B cell (primary cell): Measurements from ENCODE around the gene PCSK6.

Source experiments
- EZH2 ChIP-seq: IDR thresholded peaks from 2 replicates; pipeline ENCODE4 v1.6.1; 2012; ENCODE audit warnings: borderline replicate concordance, low read depth, mild to moderate bottlenecking, moderate library complexity, low read length; ENCODE audit not compliant: insufficient read depth, poor library complexity, severe bottlenecking
- TF ChIP-seq, protein P1 (sequence below): fragments of 200-600 bp; IDR thresholded peaks from one replicate; pipeline ENCODE4 v1.8.0; 2022; ENCODE audit warnings: antibody characterized with exemption, mild to moderate bottlenecking

GRCh38 chr15:101264911-101265641 is 224.4 kb downstream of the PCSK6 start:
- TF ChIP-seq, protein P1, sequence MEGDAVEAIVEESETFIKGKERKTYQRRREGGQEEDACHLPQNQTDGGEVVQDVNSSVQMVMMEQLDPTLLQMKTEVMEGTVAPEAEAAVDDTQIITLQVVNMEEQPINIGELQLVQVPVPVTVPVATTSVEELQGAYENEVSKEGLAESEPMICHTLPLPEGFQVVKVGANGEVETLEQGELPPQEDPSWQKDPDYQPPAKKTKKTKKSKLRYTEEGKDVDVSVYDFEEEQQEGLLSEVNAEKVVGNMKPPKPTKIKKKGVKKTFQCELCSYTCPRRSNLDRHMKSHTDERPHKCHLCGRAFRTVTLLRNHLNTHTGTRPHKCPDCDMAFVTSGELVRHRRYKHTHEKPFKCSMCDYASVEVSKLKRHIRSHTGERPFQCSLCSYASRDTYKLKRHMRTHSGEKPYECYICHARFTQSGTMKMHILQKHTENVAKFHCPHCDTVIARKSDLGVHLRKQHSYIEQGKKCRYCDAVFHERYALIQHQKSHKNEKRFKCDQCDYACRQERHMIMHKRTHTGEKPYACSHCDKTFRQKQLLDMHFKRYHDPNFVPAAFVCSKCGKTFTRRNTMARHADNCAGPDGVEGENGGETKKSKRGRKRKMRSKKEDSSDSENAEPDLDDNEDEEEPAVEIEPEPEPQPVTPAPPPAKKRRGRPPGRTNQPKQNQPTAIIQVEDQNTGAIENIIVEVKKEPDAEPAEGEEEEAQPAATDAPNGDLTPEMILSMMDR: no peak
- TF ChIP-seq EZH2: no peak
